HG03095 (cell line): ENCODE results near the gene RBM17.
"Not testable (repeated sequence)": the region's sequence is repeated elsewhere in the genome, so short reads cannot be mapped to it uniquely, and the experiment has no call there.

Experiments
- ATAC-seq: cut with Tn5 transposase; IDR thresholded peaks from one replicate; pipeline ENCODE4 v1.9.1; 2021; ENCODE audit warnings: moderate library complexity; ENCODE audit not compliant: unreplicated experiment

The RBM17 gene

DNA sequence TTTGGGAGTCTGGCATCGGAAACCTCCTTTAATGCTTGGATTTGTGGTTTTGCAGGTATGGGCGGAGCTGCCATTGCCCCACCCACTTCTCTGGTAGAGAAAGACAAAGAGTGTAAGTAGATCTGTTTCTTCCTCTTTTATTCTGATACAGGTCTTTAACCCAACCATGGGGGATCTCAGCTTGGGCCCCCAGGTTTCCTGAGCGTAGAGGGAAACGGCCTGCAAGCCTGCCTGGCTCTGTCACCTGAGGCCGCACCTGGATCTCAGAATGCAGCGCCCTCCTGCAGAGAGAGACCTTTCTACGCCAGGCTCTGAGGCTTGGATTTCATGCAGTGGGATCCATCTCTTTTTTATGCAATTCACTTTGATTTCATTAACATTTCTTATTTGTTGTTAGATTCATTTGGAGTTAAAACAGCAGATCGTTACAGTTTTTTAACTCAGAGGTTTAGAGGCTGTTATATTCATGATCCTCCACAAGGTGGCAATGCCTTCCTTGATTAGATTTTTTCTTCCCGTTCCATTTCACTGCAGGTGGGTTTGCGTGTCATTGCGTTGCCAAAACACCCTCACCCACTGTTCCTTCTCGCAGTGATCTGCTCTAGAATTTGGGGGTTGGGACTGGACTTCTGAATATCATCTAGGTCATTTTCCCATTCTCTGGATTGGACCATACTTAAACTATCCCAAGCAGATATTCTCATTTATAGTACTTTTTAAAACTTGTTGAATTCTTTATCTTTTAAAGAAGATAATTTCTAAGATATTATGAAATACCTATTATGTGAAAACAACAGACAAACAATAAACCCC lies 20.0 kb downstream of the RBM17 start:
- ATAC-seq, result no peak

DNA sequence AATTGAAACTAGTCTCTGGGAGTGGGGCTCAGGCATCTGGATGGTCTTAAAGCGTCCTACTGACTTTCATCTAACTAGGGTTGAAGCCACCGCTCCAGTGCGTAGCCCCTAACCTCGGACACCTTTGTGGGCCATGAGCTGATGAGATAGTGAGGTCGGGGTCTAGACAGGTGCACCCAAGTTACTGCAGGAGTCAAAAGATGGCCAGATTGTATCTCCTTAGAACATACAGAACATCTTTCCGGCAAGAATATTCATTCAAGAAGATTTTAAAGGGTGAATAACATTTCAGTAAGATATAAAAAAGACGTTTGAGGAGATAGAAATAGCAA lies 20.6 kb downstream of the RBM17 start:
- no peak for ATAC-seq

- no peak for ATAC-seq
These were observed 21.3 kb downstream of the RBM17 start for GRCh38 chr10:6110136-6110535.

DNA sequence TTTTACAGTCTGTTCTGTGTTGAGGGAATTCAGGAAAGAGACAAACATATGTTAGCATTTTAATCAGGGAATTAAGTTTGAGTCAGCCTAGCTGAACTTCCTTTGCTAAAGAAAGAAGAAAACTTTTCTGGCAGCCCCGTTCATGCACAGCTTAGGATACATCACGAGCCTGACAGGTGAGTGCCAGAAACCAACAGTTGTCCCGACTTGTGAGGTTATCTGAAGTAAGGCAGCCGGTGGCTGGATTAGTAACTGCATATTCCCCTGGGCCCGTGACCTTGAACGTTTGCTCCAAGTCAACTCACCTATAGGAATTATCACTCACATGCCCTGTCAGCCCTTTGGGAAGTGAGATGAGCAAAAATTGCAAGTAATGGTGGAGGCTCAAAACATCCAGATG lies 24.1 kb downstream of the RBM17 start:
- no peak for ATAC-seq

GRCh38 chr10:6114299-6114698 lies 25.5 kb downstream of the RBM17 start:
- no peak for ATAC-seq

DNA sequence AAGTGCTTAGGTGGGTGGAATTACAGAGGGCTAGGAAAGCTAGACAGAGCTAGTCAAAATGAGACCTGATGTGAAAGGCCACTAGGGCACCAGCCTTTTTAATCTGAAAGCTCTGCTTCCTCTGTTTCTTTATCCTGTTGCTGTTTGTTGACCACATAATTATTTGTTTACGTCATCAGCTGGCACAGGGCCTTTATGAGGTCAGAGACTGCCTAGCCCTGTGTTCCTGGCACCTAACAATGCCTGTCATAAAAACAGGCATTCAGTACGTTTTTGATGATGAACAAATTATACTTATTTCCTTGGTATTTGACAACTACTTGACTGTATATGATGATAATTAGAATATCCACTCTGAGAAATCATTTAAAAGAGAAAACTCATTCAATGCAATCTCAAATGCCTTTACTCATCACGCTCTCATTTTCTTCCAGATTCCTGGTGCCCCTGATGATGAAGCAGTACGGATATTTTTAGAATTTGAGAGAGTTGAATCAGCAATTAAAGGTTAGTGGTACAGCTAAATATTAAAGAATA lies 26.0 kb downstream of the RBM17 start:
- no peak for ATAC-seq

GRCh38 chr10:6115411-6115810 lies 26.6 kb downstream of the RBM17 start:
- no peak for ATAC-seq

DNA sequence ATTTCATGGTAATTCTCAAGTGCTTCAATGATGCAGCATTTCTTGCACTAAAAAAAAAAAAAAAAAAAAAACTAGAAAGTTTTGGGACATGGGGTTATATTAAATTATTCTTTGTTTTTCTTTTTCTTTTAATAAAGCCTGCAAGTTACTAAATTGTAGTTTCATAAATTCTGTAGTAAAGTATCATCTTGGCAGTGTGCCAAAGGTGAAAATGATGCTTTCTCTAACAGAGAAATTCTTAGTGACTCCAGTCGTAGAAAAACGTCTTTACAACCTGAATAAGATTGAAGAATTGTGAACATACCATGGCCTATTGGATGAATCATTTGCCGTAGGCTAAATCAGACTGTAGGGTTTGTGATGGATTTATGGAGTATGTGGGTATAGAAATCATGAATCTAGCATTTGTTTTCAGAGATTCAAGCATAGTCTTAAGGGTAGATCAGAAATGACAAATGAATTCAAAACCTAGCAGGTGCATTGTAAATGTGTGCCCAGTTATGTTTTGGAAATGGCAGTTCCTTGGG lies 27.1 kb downstream of the RBM17 start:
- ATAC-seq, result no peak

- no peak for ATAC-seq
These were observed 28.0 kb downstream of the RBM17 start for GRCh38 chr10:6116806-6117205.

GRCh38 chr10:6117711-6118110 lies 28.9 kb downstream of the RBM17 start:
- ATAC-seq, result no peak

GRCh38 chr10:6119423-6119822 lies 30.6 kb downstream of the RBM17 start:
- ATAC-seq, result no peak

DNA sequence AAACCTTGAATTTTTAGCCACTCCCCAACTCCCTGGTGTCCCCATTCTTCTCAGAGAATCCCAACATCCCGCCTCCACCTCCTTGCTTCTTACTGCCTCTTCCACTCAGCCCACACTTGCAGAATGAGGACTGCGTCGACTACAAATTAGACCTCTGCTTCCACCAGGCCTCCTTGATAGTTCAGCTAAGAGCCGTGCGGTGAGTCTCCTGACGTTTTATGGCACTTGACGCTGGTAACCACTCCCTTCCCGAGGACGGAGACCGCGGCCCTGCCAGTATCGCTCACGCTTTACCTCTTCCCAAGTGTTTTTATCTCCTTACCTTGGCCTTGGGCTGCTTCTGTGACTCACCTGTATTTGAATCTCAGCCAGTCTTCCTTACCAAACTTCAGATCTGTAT lies 31.1 kb downstream of the RBM17 start:
- ATAC-seq, result no peak

DNA sequence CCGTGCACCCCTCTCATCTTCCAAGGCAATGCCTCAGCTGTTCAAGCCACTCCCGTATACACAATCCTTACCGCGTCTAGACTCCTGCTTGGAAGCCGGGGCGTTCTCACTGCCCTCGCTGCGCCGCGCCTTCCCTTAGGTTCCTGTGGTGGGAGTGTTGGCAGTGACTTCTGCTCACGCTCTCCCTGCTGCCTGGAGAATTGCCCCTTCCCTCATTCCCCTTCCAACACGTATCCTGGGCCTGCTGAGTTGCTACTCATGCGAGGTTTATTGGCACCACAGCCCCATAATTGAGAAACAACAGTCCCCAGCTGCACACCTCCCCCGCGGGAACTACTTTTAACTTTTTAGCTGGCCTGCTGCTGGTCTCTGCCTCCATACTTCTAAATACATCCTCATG lies 31.9 kb downstream of the RBM17 start:
- ATAC-seq, result no peak

DNA sequence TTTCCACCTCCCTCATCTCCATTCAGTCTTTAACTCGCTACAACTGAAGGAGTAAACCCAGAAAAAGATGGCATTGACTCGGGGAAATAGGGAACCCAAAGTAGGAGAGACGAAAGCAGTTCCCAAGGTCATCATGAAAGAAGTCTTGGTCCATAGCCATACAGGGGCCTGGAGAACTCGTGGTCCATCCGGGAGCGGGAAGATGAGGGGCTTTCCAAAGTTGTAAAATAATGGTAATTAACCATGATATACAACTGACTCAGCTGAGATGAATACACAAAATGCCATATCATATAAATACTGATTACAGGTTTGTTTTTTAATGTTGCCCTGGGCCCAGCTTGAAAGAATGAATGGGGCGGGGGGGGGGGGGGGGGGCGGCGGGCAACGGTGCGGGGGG lies 32.3 kb downstream of the RBM17 start:
- ATAC-seq, result no peak

DNA sequence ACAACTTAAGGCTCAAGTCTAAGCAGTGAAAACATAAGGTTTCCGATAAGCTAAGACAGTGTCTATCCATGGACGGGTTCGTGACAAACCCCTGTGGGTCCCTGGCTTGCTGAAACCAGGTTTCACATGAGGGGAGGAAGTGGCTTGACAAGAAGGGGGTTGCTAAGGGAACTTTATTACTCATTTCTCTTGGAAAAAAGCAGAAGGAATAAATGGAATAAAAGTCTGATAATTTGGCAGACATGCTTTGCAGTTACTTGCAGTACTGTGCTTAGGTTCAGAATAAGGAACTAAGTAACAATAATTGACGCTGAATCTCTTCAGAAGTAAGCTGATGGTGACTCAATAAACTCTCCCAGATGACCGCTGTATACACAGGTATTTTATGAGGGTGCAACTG lies 34.7 kb downstream of the RBM17 start:
- ATAC-seq, result no peak

GRCh38 chr10:6124666-6125065 lies 35.8 kb downstream of the RBM17 start:
- no peak for ATAC-seq

DNA sequence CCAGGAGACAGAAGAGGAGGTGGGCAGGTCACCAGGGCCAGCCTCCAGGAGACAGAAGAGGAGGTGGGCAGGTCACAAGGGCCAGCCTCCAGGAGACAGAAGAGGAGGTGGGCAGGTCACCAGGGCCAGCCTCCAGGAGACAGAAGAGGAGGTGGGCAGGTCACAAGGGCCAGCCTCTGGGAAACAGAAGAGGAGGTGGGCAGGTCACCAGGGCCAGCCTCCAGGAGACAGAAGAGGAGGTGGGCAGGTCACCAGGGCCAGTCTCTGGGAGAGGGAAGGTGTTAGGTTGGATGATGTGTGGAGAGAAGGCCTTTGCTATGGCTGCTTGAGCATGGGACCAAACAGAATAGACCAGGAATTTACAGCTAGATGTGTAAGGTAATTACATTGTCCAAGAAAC lies 38.6 kb downstream of the RBM17 start:
- not testable (repeated sequence) for ATAC-seq

- ATAC-seq, result no peak
These were observed 39.3 kb downstream of the RBM17 start for GRCh38 chr10:6128087-6128486.

DNA sequence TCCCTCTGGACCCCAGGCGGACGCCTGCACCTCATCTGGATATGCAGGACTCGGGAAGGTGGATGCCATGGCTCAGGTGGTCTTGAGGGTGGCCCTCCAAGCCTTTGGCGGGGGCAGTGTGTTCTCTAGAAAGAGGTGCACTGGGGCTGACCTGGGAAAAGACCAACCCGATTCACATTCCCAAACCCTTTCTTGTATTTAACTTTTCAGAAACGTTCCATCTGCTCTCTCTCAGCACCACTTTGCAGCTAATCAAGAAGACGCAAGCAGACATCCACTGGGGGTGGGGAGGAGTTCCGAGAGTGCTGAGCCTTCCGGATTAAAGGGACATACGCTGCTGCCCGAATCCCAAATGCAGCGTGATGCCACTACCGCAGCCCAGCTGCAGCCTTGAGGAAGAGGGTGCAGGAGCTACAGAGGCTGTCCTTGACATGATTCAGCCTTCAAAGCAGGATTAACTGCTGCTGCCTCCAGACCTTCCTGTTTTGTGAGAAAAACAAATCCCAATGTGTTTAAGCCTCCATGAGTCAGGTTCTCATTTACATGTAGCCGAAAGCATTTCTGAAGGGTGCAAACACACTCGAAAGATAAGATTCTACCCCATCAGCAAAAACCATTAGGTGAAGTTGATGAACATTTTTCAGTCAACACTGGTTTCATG lies 39.9 kb downstream of the RBM17 start:
- ATAC-seq, result no peak

GRCh38 chr10:6130848-6131470 lies 42.1 kb downstream of the RBM17 start:
- ATAC-seq, result no peak

- no peak for ATAC-seq
These were observed 44.7 kb downstream of the RBM17 start for GRCh38 chr10:6133331-6134098.
